Stimulated activated CD4-positive, alpha-beta T cell treated with anti-CD3 and anti-CD28 coated beads, Interleukin-2, amount 100 ng/mL, for 4 hours (primary cell): ENCODE results near the gene GRIN1.

ENCODE experiments used
- DNase-seq: peaks from one replicate; pipeline ENCODE4 v3.0.0-alpha.2; 2020; ENCODE audit warnings: low read depth

GRIN1 gene

DNA sequence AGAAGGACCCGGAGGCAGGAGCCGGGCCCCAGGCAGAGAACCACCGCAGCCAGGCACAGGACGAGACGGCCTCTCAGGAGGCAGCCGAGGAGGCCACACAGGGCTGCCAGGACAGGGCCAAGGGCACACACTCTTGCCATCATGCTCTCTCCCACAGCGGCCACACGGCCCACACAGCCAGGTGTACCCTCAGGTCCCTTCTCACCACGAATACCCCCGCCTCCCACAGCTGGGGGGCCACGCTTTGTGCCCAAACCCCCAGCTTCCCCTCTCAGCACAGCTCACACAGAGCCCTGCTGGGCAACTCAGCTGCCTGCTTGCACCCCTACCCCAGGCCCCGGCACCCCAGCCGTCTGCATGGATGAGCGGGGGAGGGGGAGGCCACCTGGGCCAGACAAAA lies 54.8 kb downstream of the GRIN1 start:
- no peak for DNase-seq

- DNase-seq = no peak
These were observed 55.4 kb downstream of the GRIN1 start for GRCh38 chr9:137194388-137194787.

DNA sequence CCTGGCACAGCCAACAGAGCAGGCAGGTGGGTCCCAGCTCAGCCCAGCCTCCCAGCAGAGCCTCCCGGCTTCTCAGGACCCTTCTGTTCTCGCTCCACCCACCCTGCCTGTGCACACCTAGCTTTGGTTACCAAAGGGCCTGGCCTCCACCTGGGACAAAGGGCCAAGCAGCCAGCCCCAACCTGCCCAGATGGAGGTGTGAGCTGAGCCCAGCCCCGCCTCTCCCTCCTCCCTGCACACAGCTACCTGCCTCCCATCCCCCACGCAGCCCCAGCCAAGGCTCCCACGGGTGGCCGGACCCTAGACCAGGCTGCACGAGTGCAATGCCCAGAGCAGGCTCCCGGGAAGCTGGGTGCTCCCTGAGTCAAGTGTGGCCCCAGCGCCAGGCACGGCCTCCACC lies 56.0 kb downstream of the GRIN1 start:
- DNase-seq = no peak

DNA sequence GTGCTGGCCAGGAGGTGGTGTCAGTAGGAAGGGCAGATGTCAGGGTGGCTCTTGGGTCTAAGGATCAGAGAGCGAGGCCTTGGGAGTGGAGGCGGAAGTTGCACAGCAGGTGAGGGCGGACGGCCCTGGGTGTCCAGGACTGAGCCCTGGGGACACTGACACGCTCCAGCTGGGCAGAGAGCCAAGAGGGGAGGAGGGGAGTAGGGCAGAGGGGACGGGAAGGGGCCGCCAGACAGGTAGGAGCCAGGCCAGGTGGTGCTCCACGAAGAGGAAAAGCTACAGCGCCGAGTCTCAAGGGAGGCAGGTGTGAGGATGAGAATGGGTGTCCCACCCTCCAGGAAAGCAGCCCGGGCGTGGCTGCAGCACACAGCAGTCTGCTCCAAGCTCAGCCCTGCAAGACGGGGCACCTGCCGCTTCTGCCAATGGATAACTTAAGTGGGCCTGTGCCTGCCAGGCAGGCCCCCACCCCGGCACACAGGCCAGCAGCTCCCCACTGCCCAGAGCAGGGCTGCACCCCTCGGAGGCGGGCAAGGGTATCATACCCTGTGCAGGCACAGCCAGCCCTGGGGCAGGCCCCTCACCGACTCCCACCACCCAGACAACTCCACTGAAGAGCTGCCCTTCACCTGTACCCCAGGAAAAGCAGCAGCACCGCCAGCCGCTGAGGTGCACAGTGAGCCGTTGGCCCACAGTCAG lies 56.7 kb downstream of the GRIN1 start:
- no peak for DNase-seq

DNA sequence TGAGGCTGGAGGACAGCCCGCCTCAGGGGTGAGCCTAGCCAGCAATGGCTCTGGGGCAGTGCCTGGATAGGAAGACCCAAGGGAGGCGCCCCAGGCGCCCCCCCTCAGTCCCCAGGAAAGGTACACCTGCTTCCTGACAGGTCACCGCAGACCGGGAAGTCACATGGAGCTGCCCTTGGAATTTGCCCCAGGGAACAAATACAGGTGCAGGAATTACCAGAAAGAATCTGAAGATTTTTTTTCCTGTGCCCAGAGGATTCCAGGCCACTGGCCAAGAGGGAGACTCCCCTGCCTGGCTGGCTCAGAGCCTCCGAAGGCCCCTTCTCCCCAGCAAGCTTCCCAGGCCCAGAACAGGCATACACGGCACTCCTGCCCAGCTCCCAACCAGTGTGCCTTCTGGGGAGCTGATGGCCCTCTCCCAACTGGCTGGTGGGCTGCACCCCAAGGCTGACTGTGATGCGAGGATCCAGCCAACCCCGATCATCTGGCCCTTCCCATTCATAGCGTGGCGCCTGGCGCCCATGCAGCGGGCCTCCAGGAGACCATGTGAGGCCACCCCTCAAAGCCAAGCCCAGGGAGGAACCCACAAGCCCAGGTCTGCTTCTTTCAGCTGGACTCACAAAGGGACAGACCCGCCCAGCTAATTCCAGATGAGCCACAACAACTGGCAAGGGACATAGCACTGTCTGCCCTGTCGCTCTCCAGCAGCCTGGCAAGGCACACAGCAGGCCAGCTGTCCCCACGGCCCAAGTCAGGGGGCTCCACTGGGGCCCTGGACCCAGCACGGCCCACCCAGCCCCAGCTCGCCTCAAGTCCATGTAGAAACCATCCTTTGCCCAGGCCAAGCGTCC lies 59.3 kb downstream of the GRIN1 start:
- DNase-seq = no peak

DNA sequence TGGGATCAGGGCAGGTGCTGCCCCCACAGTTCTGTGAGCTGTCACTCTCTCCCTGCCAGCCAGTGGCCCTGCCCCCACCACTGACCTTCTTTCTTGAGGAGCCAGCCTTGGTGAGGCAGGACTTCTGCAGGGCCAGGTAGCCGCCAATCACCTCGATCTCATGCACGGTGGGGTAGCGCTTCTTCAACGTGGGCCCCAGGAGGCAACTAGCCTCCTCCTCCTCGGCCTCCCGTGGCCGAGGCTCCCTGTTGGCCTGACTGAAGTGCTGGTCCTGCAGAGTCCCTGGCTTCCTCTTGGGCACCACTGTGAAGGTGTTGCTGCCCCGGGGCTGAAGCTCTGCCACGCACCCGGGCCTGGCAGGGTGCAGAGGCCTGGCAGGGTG lies 59.9 kb downstream of the GRIN1 start:
- no peak for DNase-seq

DNA sequence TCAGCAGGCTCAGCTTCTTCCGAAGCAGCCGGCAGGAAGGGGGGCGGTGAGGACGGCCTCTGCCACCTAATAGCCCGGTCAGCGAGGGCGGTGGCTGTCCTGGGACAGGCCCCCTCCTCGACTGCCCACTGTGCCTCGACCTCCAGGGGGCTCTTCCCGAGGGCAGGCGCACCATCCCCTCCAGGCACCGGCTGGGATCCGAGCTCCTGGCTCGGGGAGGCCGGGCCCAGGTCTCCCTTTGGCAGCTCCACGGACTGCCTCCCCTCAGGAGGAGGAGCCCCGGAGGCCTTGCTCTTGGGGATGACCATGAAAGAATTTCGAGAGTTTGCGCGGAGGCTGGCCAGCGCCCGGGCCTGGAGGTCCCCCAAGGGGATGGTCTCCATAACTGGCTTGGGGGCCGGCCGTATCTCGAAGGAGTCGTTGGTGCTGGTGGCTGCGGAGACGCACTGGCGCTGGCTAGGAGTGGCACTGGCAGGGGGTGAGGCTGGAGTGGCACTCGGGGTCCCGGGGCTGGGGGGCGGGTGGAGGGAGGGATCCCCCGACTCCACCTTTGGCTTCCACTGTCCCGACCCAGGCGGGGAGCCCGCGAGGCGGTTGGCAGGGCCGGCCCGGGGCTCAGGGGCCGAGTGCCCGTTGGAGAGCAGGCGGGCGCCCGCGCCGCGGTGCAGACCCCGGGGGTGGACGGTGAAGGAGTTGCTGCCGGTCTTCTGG lies 60.6 kb downstream of the GRIN1 start:
- no peak for DNase-seq

DNA sequence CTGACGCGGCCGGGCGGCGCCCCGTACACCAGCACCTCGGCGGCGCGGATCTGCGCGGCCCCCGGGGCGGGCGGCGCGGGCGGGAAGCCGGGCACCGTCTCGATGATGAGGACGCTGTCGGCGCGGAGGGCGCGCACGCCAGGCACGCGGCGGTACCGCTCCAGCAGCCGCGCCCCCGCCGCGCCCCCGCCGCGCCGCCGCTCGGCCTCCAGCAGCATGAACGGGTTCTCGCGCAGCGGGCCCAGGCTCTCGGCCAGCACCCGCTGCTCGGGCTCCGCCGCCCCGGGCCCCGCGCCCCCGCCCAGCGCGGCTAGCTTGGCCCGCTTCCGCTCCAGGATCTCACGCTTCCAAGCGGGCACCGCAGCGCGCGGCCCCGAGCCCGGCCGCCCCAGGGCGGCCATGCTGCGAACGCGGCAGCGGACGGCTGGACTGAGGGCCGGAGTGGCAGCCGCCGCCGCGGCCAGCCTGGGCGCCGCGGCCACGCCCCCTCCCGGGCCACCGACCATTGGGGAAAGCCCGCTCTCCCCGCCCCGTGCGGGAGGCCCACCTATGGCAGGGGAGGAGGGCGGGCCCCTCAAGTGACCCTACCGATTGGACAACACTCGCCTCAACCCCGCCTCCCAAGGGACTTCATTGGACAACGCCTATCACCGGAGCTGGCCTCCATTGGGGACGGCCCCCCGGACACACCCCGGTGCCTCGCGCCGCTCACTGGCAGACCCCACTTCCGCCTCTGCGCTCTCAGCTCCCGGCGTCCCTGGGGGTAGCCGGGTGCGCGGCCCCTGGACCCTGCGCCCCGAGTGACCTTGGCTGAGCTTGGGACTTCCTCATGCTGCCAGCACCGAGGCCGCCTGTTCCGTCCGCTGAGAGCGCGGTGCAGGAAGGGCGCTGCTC lies 61.6 kb downstream of the GRIN1 start, which contains the start of gene TPRN:
Gene TPRN (minus strand): TSS at position 431 of the 894 bp plus-strand sequence. CDS start 30 bp downstream, at position 401.
- peak; percentile 98 for DNase-seq

DNA sequence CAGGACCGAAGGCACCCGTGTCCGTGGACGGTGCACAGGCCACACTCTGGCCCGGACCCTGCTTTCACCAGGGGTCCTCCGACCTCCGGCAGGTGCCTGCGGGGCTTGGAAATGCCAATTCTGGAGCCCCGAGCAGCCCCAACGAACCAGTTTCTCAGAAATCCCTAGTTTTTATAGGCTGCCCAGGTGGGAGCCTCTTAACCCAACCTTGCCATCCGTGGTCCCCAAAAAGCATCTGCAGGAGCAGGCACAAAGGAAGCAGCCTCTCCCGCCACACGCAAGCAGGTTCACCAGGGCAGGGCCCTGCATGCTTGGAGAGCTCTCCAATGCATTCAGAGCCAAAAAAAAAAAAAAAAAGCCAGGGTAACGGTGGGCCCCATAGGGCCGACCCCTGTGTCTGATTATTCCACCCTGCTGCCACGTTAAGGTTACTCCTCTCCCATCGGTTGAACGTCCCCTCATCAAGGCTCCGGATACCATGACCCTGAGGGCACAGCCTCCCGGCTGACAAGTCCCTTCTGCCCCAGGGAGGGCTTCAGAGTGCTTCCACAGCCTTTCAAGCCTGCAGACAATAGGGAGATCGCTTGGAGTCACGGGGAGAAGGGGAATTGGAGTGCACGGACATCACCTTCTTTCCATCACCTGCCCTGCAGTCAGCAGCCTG lies 62.4 kb downstream of the GRIN1 start:
- DNase-seq = no peak

DNA sequence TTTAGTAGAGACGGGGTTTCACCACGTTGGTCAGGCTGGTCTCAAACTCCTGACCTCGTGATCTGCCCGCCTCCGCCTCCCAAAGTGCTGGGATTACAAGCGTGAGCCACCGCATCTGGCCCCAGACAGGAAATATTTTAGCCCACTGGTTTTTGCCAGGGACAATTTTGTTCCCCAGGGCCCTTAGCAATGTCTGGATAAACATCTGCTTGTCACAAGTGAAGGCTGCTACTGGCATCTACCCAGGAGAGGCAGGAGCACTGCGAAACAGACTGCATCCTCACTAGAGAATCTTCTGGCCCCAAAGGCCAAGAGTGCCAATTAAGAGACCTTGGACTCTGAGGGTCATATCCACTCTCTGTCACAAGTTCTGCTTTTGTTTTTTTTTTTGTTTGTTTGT lies 64.0 kb downstream of the GRIN1 start:
- no peak for DNase-seq

DNA sequence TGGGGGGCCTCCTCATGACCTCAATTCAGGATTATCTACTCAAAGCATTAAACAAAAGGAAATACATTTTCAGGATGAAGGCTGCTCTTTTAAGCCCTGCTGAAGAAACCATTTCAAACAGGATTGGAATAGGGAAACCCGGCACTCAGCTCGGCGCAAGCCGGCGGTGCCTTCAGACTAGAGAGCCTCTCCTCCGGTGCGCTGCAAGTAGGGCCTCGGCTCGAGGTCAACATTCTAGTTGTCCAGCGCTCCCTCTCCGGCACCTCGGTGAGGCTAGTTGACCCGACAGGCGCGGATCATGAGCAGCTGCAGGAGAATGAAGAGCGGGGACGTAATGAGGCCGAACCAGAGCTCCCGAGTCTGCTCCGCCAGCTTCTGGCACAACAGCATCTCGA lies 65.8 kb downstream of the GRIN1 start:
- no peak for DNase-seq

DNA sequence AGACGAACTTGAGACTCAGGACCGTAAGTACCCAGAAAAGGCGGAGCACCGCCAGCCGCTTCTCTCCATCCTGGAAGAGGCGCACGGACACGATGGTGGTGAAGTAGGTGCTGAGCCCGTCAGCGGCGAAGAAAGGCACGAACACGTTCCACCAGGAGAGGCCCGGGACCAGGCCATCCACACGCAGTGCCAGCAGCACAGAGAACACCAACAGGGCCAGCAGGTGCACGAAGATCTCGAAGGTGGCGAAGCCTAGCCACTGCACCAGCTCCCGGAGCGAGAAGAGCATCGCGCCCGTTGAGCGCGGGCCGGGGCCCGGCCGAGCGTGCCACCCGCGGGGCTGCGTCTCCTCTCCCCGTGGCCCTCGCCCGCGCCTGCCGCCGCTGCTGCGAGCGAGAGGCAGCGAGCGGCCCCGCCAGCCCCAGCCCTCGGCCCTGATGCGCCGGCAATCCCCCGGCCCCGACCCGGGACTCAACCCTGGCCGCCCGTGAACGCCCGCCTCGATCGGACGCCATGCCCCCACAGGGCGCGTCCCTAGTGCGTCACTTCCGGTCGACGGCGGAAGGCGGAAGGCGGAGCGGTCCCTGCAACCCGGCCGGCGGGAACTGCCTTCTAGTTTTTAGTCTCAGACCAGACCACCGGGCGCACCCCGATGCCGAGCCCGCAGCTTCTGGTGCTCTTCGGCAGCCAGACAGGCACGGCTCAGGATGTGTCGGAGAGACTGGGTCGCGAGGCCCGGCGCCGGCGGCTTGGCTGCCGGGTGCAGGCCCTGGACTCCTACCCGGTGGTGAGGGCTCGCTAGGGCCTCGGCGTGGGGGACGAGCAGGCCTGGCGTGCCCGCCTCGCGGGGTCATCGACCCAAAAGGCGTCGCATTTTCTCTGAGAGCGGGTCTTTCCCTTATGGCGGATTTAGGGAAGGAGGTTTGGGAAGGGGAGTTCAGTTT lies 66.4 kb downstream of the GRIN1 start, which contains the start of the genes NDOR1 and TMEM203:
Gene NDOR1 (plus strand): TSS at position 575 of the 944 bp plus-strand sequence. CDS start 78 bp downstream, at position 653.
Gene TMEM203 (minus strand): TSS at position 523 of the 944 bp plus-strand sequence. CDS start 234 bp downstream, at position 289.
- DNase-seq = peak; percentile 89

- no peak for DNase-seq
These were observed 67.6 kb downstream of the GRIN1 start for GRCh38 chr9:137206602-137207001.

DNA sequence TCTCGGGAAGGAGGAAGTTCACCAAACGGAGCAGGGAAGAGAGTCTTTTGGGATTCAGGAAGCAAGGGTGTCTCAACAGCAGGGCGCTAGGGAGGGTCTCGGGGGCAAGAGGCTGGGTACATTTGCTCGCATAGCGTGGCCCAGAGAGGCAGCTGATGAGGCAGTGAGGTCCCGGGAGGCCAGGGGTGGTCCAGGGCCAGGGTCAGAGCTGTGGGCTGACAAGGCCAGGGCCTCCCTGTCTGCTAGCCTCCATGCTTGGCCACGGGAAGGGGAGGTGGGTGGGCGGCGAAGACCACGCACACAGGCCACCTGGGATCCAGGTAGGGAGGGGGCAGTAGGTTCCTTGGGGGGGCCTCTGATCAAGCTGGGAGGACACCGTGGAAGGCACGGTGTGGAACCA lies 72.6 kb downstream of the GRIN1 start:
- DNase-seq = no peak

DNA sequence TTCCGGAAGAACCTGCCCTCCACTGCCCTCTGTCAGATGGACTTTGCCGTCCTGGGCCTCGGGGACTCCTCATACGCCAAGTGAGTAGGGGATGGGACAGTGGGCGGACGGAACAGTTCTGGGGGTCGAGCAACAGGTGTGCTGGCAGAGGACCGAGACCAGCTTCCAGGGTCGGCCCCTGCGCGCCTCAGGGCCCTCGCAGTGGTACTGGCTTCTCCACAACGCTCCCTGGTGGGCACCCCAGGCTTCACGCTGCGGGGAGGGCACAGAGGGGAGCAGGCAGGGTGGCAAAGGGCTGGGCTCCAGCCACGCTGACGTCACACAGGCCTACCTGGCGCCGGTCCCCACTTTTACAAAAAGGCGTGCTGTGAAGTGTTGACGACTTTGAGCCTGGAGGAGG lies 73.6 kb downstream of the GRIN1 start:
- no peak for DNase-seq

- DNase-seq = no peak
These were observed 74.5 kb downstream of the GRIN1 start for GRCh38 chr9:137213160-137214060.

GRCh38 chr9:137214620-137215019 lies 75.7 kb downstream of the GRIN1 start:
- no peak for DNase-seq

DNA sequence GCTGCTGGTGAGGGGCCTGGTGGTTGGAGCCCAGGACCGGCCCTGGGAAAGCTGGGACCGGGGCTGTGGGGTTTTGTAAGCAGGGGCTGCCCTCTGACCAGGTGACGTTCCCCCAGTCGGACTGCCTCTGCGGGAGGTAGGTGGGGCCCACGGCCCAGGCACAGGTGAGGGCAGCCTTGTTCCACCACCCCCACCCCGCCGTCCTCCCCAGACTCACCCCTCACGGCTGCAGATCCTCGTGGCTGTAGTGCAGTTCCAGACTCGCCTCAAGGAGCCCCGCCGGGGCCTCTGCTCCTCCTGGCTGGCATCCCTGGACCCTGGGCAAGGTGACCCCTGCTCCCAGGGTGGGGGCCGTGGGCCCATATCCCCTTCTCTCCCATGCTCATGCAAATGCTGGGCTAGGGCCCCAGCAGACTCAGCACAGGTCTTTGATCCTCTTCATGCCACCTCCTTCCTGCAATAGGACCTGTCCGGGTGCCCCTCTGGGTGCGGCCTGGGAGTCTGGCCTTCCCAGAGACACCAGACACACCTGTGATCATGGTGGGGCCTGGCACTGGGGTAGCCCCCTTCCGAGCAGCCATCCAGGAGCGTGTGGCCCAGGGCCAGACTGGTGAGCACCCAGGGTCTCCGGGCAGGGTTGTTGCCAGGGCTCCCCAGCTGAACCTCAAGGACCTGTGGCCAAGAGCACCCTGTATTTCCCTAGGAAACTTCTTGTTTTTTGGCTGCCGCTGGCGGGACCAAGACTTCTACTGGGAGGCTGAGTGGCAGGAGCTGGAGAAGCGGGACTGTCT lies 76.4 kb downstream of the GRIN1 start:
- no peak for DNase-seq
